ENCODE results near the gene PSMD9.

DNA sequence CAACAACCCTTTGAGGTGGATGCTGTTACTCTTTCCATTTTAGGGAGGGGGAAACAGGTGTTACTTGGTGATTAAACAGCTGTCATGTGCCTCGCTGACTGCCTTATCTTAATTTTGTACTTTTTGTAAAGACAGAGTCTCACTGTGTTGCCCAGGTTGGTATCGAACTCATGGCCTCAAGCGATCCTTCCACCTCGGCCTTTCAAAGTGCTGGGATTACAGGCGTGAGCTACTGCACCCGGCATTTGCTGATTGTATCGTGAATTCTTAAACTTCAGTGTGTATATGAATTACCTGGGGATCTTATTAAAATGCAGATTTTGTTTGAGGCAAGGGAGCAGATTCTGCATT lies 659 bp downstream of the PSMD9 start:
- TF ChIP-seq ZNF274 (IDR thresholded peaks at IDR 0.05; ENCODE audit: low read depth, low read length) (no peak), YY1 (IDR thresholded peaks at IDR 0.05; ENCODE audit: insufficient read depth, insufficient read length) (no peak)

All from NT2/D1 (cell line).